ENCODE results near the gene CMSS1.

- TF ChIP-seq, protein P1, sequence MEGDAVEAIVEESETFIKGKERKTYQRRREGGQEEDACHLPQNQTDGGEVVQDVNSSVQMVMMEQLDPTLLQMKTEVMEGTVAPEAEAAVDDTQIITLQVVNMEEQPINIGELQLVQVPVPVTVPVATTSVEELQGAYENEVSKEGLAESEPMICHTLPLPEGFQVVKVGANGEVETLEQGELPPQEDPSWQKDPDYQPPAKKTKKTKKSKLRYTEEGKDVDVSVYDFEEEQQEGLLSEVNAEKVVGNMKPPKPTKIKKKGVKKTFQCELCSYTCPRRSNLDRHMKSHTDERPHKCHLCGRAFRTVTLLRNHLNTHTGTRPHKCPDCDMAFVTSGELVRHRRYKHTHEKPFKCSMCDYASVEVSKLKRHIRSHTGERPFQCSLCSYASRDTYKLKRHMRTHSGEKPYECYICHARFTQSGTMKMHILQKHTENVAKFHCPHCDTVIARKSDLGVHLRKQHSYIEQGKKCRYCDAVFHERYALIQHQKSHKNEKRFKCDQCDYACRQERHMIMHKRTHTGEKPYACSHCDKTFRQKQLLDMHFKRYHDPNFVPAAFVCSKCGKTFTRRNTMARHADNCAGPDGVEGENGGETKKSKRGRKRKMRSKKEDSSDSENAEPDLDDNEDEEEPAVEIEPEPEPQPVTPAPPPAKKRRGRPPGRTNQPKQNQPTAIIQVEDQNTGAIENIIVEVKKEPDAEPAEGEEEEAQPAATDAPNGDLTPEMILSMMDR (IDR thresholded peaks at IDR 0.05), result no peak
- no peak for TF ChIP-seq POLR2A (IDR thresholded peaks at IDR 0.05)
These were observed 266.6 kb downstream of the CMSS1 start for GRCh38 chr3:100084100-100084806.
